GM20431 (cell line): ENCODE measurements around the gene ZNF468.
"Not testable (repeated sequence)": the region's sequence is repeated elsewhere in the genome, so short reads cannot be mapped to it uniquely, and the experiment has no call there.

Experiments
- in situ Hi-C: fragments of 300-500 bp; cut with MseI, MboI; formaldehyde crosslinking; loops from one replicate; pipeline ENCODE4 v1.15.0; 2020; ENCODE audit warnings: low sequenced_read_pairs; ENCODE audit not compliant: unreplicated experiment

ZNF468 gene

DNA sequence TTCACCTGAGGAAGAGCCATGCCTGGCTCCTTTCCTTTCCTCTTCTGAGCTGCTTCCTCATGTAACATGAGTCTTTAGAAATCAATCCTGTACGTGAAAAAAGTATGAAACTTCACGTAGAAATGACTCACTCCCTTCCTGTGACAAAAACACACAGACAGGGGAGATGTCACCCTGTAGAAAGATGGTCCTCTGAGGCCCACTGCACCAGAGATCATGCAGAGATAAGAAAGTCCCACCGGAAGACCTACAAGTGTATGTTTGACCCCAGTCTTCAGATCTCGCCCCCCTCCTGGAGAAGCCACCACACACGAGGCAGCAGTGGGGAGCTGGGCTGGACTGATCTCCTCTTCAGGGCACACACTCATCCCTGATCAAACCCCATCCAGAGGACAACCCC, 23.9 kb downstream of the ZNF468 start:
- in situ Hi-C loops = not testable (repeated sequence)

DNA sequence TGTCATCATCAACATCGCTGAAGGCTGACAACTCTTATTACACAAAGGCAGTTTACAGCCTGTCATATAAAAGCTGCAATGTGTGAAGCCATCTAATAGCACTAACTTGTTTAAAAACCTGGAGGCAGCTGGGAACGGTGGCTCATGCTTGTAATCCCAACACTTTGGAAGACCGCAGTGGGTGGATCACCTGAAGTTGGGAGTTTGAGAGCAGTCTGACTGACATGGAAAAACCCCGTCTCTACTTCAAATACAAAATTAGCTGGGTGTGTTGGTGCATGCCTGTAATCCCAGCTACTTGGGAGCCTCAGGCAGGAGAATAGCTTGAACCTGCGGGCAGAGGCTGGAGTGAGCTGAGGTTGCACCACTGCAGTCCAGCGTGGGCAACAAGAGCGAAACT, 27.6 kb downstream of the ZNF468 start:
- in situ Hi-C loops = not testable (repeated sequence)

DNA sequence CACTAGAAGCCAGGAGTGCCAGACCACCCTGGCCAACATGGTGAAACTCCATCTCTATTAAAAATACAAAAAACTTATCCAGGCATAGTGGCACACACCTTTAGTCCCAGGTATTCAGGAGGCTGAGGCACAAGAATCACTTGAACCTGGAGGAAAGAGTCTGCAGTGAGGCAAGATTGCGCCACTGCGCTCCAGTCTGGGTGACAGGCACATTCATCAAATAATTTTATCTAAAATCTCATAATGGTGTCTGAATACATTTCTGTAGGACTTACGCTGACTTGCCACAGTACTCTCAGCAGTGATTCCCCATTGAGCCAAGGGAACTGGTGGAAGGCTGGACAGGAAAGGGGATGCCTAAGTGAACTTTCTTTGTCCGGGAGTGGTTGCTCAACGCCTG, 31.7 kb downstream of the ZNF468 start:
- in situ Hi-C loops = no loop called here

DNA sequence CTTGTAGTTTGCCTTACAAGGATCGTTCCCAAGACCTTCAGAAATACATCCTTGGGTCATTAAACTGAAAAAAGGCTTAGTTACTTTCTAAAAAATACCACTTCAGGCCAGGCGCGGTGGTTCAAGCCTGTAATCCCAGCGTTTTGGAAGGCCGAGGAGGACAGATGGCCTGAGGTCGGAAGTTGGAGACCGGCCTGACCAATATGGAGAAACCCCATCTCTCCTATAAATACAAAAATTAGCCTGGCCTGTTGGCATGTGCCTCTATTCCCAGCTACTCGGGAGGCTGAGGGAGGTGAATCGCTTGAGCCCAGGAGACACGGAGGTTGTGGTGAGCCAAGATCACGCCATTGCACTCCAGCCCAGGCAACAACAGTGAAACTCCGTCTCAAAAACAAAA, 33.7 kb downstream of the ZNF468 start:
- in situ Hi-C loops = no loop called here

DNA sequence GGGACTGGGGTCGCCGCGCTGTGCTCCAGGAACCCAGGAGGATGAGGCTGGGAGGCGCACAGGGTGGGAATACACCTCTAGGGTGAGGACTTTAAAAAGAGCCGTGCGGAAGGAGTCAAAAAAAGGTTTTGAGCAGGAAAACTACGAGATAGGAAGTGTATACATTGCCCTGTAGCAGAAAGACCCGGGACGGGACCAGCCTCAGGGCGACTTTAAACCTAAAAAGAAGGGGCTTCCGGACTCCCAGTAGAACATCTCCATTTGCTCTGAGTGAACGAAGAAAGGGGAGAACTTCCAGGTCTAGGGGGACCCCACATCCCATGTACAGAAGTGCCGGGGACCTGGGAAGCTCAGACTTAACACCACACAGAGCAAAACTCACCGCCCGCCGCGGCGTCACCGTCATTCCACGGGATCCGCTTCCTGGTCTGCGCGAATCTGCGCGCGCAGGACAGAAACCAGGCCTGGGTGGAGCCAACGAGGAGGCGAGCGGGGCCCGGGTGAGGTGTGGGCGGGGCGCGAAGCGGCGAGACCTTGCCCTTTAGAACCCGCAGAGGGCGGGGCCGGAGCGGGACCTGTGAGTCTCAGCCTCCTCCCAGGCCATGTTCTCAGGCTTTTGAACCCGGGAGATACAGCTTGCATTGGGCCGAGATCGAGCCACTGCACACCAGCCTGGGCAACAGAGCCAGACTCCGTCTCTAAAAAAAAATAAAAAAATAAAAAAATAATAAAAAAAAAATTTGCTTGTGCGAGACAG, 36.0 kb downstream of the ZNF468 start, which contains the start of gene ZNF28:
ZNF28 (minus strand) TSS at position 430 of the 757 bp plus-strand sequence. CDS start 3,675 bp downstream, outside the sequence.
- in situ Hi-C loops = not testable (repeated sequence)

DNA sequence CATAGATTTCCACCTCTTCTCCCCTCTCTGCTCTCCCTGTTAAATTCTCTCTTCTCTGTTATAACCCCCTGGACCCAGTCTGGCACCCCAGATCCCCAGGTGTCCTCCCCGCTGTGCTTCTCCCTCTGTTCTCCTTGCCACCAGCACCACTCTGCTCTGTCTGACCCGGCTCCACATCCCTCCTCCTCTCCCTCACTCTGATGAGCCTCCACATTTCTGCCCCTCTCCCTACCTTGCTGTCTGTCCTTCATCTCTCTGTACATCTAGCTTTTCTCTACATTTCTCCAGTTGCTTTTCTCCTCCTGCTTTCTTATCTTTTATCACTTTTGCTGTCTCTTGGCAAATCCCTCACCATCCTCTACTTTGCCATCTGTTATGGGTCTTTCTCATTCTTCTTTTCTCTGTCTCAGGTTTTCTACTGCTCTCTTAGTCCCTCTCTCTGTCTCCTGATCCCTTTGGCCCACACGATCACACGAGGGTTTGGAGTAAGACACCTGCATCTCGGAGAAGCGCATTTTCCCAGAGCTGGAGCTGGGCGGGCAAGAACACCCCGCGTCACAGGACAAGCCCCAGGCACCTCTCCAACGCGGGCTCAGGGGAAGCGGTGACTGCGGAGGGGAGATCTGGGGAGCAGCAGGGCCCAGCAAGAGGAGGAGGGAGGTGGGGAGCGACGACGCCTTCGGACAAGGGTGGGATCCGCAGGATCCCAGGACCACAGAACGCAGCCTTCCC, 36.8 kb downstream of the ZNF468 start:
- in situ Hi-C loops = not testable (repeated sequence)

DNA sequence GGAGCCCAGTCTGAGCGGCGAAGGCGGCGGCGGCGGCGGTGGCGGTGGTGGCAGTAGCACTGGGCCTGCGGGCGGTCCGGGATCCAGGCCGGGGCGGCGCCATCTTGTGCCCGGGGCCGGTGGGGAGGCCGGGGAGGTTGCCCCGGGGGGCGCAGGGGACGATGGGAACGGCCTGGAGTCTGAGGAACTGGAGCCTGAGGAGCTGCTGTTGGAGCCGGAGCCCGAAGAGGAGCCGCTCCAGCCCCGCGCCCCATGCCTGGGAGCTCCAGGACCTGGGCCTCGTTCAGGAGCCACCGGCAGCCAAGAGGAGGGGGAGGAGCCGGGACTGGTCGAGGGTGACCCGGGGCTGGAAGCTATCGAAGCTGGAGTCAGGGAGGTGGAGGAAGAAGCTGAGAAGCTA, 47.6 kb downstream of the ZNF468 start:
- in situ Hi-C loops = no loop called here

DNA sequence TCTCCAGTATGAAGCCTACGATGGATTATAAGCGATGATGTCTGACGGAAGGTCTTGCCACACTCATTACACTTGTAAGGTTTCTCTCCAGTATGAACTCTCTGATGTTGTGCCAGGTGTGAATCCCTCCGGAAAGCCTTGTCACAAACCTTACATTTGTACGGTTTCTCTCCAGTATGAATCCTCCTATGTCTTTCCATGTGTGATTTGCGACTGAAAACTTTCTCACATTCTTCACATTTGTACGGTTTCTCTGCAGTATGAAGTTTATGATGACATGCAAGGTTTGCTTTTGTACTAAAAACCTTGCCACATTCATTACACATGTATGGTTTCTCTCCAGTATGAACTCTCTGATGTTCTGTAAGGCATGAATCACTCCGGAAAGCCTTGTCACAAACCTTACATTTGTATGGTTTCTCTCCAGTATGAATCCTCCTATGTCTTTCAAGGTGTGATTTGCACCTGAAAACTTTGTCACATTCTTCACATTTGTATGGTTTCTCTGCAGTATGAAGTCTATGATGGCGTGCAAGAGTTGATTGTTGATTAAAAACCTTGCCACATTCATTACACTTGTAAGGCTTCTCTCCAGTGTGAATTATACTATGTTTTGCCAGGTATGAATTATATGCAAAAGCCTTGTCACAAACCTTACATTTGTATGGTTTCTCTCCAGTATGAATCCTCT, 57.3 kb downstream of the ZNF468 start:
- in situ Hi-C loops = not testable (repeated sequence)

DNA sequence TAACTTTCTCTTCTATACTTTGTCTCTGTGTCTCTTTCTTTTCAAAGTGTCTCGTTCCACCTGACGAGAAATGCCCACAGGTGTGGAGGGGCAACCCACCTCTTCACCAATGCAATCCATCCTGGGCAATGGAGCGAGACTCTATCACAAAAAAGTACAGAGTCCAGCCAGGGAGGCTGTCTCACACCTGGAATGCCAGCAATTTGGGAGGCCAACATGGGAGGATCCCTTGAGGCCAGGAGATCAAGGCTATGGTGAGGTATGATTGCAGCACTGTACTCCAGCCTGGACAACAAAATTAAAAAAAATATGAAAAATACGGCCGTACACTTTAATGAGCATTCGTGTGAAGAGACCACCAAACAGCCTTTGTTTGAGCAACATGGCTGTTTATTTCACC, 68.0 kb downstream of the ZNF468 start:
- in situ Hi-C loops = no loop called here
